ENCODE measurements around the gene LCE1E.

LCE1E gene

GRCh38 chr1:152783095-152783494, 3.0 kb upstream of the LCE1E start:
- no peak for DNase-seq

GRCh38 chr1:152795686-152796085, 9.6 kb downstream of the LCE1E start:
- no peak for DNase-seq

GRCh38 chr1:152796421-152796820, 10.4 kb downstream of the LCE1E start, which contains the start of gene LCE1D:
TSS of gene LCE1D (plus strand) at chr1:152796721. CDS start at chr1:152797795, 1,074 bp downstream.
- DNase-seq: no peak

GRCh38 chr1:152801333-152801732, 15.3 kb downstream of the LCE1E start:
- DNase-seq: no peak

GRCh38 chr1:152806576-152806975, 20.5 kb downstream of the LCE1E start, which contains the start of gene LCE1C:
TSS of gene LCE1C (minus strand) at chr1:152806651. CDS start at chr1:152805478, 1,173 bp downstream.
- no peak for DNase-seq

GRCh38 chr1:152811050-152811449, 25.0 kb downstream of the LCE1E start:
- DNase-seq: no peak

GRCh38 chr1:152811671-152812070, 25.6 kb downstream of the LCE1E start, which contains the start of gene LCE1B:
TSS of gene LCE1B (plus strand) at chr1:152811971. CDS start at chr1:152812447, 476 bp downstream.
- no peak for DNase-seq

GRCh38 chr1:152817309-152817708, 31.3 kb downstream of the LCE1E start:
- no peak for DNase-seq

GRCh38 chr1:152823294-152823693, 37.2 kb downstream of the LCE1E start:
- DNase-seq: no peak

- no peak for DNase-seq
Observed at GRCh38 chr1:152824964-152825363, 38.9 kb downstream of the LCE1E start.

GRCh38 chr1:152827173-152827572, 41.1 kb downstream of the LCE1E start, which contains the start of gene LCE1A:
TSS of gene LCE1A (plus strand) at chr1:152827473. CDS start at chr1:152827473, 0 bp downstream.
- no peak for DNase-seq

- DNase-seq: no peak
Observed at GRCh38 chr1:152836870-152837269, 50.8 kb downstream of the LCE1E start.
